ENCODE results near the gene LMCD1.

Gene LMCD1

DNA sequence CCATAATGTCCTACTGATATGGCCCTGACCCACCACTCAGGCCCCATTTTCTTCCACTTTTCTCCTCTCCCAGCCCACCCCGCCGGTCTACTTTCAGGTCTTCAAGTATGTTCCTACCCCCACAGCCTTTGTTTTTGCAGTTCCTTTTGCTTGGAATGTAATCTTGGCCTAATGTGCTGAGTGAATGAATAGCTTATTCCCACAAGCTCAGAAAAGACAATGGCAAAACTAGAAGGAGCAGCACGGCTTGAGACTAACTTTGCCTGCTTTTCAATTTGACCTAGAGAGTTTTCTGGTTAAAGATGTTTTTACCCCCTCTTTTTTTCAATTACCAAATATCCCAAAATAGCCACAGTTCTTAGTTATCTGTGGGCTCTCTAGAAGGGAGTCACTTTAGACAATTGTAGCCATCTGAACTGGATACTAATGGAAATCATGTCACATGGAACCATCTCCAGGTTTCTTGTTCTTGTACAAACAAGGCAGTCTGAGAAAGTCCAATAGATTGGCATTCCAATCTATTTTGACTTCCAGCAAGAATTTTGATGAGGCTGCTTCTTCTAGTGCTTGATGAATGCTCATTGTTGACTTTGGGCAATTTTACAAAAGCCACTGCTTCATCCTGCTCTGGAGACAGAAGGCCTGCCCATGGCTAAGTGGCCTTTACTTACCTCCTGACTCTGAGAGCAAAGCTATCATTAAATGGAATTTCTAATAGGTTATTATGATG is 16.3 kb upstream of the LMCD1 start:
- no peak for DNase-seq

DNA sequence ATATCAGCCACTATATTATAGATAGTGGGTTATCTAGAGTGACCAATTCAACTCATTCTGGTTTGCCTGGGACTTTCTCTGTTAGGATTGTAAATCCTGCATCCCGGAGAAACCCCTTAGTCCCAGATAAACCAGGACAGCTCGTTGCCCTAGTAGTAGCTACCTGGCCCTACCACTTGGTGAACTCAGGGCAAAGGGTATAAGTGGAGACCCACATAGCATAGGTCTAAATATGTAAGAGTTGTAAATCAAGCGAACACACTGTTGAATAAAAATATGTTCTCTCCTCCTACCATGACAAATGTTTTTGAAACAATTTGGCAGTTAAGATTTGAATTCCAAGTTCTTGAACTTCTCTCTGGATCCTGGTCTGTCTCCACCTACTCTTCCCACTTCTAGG is 15.7 kb upstream of the LMCD1 start:
- DNase-seq, result no peak

DNA sequence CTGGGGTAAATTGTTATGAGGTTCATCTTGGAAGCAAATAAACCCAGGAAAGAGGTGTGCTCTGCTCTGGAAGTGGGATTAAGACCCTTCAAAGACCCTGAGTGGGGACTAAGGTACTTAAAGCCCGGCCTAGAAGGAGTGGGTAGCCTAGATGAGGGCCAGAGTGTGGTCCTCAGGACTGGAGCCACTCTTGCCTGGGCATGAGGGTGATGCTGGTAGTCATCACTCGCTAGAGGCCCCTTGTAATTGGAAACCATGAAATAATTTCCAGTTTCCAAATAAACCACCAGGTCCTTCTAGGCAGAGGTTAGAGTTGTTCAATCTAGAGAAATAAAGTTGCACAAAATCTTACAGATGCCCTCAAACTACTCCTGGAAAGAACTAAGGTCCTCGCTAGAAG is 15.2 kb upstream of the LMCD1 start:
- DNase-seq, result no peak

DNA sequence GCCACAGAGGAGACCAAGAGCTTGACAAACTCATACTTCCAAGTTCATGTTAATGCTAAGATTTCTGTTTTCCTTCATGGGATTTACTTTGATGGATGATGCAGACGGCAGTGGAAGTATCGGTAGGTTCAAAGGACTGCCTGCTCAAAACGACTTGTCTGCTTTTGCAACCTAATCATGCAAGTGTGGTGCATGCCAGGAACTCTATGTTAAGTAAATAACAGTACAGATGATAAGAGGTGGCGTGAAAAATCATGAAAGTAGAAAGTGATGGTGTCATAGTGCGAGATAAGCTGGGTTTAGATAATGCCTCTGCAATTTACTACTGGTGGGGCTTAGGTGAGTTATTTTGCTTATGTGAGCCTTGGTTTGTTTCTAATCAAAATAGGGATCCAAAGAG is 14.7 kb upstream of the LMCD1 start:
- no peak for DNase-seq

DNA sequence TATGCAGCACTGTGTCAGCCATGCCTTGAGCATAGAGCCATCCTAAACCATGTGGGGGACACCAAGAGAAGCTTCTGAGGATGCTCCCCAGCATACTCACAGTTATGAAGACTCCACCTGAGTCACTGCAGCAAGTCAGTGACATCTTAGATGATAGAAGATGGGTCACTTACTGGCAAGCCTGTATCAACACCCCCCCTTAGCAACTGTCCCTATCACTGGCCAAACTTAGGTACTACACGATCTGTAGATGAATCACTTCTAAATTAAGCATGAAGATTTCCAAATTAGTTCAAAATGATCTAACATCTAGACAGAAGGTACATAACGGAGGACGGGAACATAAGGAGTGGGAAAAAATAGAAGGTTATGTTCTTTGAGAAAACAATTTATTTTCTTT is 13.2 kb upstream of the LMCD1 start:
- no peak for DNase-seq

DNA sequence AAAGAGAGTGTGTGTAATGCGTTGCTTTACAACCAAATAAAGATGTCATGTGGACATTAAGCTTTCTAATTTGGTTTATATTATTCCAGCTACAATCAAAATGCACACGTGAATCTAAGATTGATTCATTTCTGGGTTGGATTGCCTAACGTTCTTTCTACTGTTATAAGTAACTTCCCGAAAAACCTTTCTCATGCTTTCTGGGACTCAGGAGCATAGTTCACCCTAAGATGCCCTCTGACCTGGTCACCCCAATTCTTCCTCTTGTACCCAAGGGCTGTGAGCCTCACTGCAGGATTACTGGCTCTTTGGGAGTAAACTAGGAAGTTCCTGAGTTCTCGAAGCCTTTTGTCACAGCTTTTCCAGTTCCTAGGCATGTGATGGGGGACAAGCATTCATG is 12.7 kb upstream of the LMCD1 start:
- DNase-seq, result no peak

DNA sequence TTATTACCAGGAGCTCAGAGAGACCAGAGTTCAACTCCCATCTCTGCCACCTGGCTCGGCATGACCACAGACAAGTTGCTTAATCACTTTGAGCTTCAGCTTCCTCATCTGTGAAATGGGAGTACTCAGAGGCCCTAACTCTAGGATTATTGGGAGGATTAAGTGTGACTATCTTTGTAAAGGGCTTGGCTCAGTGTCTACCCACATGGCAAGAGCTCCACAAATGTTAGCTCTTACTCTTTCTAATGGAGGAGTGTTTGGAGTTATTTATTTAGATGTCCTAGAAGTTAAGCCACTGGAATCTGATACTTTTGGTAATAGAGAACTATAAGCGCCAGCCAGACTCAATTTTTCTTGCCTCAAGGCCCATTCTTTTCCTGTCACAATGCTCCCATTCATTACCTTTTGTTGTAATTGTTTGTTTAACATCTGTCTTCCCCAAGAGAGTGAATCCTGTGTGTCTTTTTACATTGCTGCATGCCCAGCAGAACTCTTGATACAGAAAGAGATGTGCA is 12.3 kb upstream of the LMCD1 start:
- no peak for DNase-seq

DNA sequence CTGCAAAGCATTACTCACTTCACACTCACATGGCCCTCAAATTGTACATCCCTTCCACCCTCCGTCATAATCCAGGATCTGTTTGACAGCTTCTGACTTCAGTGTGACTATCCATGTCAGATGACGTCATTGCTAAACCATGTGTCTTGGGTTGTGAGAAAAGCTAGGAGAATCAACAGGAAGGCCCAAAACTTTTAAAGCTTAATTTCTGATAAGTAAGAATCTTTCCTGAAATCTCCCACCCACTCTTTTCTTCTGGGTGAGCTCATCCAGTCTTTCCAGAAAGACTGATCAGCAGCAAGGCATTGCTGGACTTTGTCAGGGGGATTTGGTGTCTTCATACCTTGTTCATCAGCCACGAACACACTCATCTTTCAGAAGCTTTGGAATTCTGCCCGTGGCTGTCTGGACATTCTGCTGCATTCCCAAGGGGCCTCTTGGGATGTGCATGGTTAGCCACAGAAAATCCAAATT is 11.5 kb upstream of the LMCD1 start:
- no peak for DNase-seq

DNA sequence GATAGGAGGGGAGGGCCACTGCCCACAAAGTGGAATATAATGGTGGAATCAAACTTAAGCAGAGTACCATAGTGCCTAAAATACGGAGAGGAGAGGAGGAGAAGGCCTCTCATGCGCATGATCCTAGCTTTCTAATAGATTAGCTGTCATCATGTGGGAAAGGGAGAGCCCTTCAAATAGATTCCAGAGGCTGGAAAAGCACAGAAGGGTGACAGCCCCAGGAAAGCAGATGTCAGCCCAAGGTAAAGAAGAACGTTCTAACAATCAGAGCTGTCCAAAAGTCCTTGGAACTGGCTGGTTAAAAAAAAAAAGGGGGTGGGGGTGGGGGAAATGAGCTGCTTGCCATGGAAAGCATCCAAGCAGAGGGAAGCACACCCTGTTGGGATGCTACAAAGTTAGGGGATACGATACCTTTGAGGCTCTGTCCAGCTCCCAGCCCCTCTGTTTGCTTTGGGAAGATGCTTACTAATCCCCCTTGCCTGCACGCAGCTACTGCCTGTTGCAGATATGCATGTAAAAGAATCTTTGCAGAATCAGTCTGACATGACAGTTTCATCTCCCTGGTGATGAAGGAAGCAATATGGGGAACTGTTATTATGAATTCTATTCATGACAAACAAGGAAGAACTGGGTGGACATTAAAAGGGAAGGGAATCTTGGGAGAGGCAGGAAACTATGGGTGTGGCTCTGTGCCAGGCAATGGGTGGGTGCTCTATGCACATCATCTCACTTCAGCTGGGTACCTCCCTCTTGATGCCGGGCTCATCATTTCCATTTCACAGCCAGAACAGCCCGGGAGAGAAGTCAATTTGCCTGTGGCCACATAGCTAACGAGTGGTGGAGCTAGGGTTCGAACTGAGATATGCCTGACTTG is 10.1 kb upstream of the LMCD1 start:
- no peak for DNase-seq

DNA sequence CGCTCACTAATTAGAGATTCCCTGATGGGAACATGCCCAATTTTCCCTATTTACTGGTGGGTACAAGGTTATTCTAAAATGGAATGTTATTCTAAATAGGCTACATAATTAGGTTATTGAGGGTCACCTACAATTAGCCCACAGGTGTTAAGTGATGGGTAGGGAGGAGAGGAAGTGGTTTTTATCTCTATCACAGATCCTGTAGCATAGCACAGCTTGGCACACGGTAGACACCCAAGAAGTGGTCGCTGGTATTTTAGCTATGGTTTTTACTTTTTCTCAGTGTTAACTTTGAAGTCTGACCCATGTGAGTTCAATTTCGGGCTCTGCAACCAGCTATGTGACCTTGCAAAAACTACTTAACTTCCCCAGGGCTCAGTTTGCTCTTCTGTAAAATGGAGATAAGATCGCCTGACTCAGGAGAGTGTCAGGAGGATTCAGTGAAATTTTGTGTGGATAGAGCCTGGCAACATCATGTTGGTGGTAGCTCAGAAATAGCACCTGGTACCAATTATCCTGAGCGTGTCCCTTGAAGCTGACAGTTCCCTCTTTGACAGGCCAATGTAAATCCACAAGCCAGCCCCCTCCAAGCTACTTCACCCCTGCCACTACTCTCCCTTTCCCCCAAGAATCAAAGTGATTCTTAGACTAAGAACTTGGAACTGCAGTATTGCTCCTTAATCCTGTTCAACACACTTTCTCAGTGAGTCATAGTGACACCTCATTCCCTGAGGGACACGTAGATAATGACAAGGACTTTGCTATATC is 8.7 kb upstream of the LMCD1 start:
- no peak for DNase-seq

DNA sequence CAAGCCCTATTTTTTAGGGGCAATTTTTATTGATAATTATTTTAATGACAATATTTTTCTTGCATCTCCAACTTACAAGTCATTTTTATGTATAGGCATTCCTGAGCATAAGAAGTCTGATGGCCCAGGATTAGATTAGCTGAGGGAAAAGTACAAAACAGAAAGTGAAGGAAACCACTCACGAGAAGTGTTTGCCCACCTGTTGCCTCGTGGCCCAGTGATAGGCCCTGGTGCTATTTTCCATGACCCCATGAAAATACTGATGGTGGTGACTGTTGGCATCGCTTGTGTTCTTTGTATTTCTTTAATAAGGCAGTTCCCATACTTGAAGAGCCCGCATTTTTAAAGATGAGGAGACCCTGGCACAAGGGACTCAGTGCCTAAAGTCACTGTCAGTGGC is 7.9 kb upstream of the LMCD1 start:
- DNase-seq, result no peak

DNA sequence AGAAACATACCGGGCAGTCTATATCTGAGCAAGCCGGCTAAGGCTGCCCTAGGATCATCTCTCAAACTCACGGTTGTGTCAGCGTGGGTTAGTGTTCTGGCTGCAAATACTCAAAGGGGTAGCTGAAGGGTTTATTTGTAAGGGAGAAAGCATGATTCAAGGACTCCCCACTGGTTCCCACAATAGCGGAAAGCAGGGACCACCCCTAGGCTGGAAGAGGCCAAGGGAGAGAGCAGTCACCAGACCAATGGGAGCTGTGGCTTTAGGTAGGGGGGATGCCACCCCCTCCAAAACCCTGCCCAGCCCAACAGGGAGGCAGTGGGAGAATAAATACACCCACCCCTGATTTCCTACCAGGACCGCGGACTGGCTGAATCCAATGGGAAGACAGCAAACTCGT is 7.3 kb upstream of the LMCD1 start:
- DNase-seq, result no peak

DNA sequence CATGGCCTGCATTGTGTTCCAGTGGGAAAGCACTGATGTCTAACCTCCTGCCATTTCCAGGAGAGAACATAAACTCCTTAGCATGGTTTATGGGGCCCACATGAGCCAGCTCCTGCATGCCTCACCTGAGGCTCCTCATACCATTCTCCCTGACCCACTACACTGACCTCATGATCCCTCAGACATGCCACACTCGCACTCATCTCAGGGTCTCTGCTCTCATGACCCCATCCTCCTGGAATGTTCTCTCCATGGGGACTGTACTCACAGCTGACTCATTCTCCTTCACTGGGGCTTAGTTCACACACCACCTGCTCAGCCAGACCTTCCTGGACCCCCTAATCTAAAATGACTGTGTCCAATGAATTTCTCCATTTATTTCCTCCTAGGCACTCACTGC is 4.0 kb upstream of the LMCD1 start:
- DNase-seq, result no peak

DNA sequence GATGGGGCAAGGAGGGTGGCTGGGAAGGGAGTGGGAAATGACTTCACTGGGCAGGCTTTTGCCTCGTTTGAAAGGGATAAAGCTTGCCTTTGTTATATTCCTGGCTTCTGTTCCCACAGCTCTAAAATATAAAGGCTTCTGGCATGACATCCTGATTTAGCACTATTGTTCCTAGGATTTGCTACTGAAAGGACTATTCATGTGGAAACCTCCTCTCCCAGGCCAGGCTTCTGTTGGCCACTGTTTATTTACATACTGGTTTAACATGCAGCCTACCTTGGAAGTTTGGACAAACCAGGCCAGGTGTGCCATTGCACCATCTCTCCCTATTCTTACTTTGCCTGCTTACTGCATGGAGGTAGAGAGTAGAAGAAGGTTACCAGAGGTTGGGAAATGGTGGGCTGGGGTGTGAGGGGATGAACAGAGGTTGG is 2.4 kb upstream of the LMCD1 start:
- no peak for DNase-seq

DNA sequence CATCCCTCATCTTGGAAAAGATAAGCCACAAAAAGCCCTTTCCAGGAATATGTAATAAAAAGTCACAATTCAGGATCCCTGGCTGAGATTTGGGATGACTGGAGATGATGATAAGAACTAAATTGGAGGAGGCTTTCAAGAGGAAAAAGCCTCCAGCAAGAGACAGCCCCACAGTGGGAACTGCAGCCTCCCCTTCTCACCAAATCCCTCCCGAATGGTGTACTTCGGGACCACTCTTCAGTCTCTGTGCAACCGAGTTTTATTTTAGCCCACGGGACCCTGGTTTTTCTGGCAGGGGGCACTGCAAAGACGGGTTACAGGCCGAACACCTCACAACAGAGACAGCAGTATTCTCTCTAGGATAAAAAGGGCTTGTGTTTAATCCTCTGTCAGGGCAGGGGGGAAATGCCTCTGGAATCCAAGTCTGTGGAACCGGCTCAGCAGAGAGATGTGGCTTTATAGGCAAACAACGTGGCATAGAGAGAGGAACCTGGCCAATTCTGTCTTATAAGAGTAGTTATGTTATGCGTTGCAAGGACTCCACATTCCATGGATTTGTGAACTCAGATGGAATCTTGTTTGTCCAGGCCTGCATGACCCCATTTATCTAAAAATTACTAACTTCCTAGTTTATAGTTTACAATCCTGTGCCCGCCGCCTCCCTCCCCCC is 1.2 kb upstream of the LMCD1 start:
- no peak for DNase-seq

DNA sequence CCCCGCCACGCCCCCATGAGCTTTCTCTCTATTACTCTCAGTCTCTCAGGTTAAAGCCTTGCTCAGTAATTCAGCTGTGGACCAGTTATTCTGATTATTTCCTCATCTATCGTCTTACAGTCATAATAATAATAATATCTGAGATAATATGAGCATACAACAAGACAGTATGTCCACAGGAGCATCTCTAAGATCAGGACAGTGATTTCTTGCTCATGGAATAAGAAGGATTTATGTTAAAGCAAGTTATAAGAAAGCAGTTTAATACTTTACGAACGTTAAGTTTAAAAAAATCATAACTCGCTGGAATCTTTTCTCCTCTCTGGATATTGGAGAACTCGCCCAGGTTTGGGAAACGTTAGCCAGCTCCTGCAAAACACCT is 643 bp upstream of the LMCD1 start:
- no peak for DNase-seq

DNA sequence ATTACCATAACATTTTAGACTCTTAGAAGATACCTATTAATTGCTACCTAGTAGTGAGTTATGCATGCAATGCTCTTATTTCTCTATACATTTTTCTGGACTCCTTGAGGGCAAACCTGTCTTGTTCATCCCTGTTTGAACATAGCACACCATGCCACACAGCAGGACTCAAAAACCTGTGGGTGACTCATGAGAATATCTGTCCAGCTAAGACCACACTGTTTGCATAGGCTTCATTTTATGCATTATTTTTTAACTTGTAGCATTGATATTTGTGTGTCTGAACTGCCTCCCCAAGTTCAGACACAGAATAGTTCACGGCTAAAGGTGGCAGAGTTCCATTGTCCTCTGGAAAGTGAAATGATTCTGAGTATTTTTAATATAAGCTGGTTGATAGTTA is 1.8 kb downstream of the LMCD1 start:
- DNase-seq, result no peak

DNA sequence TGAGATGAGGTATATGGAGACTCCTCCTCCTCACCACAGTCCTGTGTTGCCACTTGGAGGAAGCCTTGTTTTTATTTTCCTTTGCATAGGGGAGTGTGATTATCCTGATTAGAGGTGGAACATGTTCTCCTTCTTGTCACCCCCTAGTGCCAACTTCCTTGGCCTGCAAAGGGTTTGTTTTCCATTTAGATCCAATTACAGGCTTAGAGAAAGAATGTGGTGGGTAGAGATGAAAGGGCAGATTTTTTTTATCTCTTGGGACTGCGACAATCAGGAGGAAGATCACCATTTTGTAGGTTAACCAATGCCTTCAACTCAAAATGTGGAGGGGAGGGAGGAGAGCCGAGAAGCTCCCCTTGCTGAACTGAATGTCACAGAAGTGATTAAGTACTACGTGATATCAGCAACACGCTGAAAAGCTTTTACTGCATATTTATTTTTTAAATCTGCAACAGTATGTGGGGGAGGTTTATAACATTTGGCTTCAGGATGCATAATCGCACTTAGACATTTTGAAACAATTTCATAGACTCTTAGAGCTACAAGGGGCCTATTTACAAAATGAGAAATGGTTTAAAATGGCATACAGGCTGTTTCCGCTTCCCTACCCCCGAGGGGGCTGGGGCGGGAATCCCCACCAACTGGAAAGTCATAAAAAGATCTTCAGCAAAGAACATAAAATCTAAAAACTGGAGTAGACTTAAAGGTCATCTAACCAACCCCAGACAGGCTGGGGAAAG is 2.4 kb downstream of the LMCD1 start:
- DNase-seq, result no peak

DNA sequence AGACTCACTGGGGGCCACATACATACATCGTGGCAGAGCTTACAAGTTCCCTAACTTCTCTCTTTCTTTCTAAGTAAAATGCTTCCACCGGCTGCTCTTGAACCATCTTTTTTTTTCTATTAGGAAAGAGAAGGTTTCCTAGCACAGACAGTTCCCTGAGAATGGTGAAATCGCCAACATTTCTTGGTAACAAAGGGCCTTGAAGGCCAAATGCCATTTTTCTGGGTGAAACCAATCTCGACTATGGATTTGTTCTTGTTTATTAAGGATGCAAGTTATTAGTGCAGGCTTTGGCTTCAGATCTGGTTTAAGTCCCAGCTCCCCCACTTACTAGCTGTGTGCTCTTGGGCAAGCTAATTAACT is 3.0 kb downstream of the LMCD1 start:
- no peak for DNase-seq

DNA sequence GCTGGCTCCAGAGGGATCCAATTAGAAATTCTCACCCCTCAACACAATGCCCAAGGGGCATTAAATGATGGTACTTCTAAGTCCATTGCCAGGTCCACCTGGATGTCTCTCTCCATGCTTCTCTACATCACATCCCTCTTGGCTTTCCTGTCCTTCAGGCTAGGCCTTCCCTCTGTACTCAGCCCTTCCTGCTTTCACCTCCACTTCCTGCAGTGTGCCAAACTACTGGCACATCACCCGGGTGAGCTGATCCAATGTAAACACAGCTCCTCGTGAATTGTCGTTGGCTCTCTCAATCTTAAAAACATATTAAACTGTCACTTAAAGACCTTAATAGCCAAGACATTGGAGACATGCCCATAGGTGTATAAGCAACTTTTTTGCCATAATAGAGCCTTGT is 4.0 kb downstream of the LMCD1 start:
- no peak for DNase-seq

DNA sequence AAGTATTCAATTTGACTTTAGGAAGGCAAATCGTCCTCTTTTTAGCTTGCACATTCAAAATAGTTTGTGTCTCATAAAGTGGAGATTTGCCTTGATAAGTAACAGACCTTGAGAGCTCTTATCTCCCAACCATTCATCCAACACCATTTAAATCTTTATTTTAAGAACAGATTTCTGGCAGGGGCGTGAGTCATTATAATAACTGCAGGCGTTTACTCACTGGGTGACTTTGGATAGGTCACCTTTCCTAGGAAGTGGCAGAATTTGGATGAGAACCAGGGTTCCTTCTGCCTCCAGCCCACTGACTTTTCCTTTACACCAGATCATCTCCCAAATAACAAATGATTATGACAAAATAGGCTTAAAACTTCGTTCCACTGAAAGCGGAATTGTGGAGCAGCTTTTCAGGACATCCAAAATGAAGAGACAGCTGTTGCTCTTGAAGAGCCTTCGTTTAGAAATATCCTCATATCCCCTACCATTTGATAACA is 5.0 kb downstream of the LMCD1 start:
- DNase-seq, result no peak

DNA sequence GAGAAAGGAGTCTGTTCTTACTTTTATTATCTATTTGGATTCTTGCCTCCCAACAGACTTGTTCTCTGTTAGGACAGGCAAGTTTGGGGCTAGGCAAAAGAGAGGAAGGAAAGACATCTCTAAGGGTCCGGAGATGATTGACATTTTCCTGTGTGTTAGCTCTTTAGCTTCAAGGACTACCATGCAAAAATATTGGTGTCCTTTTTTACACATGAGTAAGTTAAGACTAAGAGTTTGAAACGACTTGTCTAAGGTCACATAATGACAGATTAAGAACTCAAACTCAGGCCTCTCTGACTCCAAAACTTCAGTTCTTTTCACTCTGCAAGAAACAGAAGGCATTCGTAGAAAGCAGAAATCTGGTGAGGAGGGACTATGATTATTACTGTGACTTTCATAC is 5.9 kb downstream of the LMCD1 start:
- no peak for DNase-seq

Measured in CD4-positive, alpha-beta T cell treated with Interleukin-17A for 1 hour (primary cell).